Heart right ventricle (tissue), 16 donors: ENCODE measurements around the gene MARCHF11. TPM values are rescaled to one million over a fixed set of nuclear protein-coding genes. Genes with fewer than 3 reads are reported as not detected.

Experiments
- ATAC-seq, 8 donors: fragments of 200-7000 bp; cut with Tn5 transposase; one replicate each; pipeline ENCODE4 v1.9.1; 2020; ENCODE audit warnings: mild to moderate bottlenecking in 8 of 8, moderate library complexity in 8 of 8, moderate number of reproducible peaks in 1 of 8
- DNase-seq, 2 donors: peaks; one replicate each; pipeline ENCODE4 v3.0.0-alpha.2; 2020
- H3K27ac ChIP-seq, 10 donors: fragments of 200-600 bp; sonication (generic) in 2 of 10; one replicate each; pipeline versions ENCODE4 v1.5.0 to v1.8.0; 2020 to 2022; ENCODE audit warnings: mild to moderate bottlenecking in 3 of 10
- H3K27me3 ChIP-seq, 7 donors: fragments of 200-600 bp; one replicate each; pipeline ENCODE4 v1.8.0; 2021 to 2022; ENCODE audit warnings: mild to moderate bottlenecking in 2 of 7
- H3K36me3 ChIP-seq, 9 donors: fragments of 200-600 bp; sonication (generic) in 1 of 9; one replicate each; pipeline versions ENCODE4 v1.5.0 to v1.8.0; 2020 to 2022; ENCODE audit warnings: mild to moderate bottlenecking in 2 of 9
- H3K4me1 ChIP-seq, 9 donors: fragments of 200-600 bp; sonication (generic) in 1 of 9; one replicate each; pipeline versions ENCODE4 v1.5.0 to v1.8.0; 2020 to 2022; ENCODE audit warnings: mild to moderate bottlenecking in 4 of 9
- H3K4me3 ChIP-seq, 10 donors: fragments of 200-600 bp; sonication (generic) in 2 of 10; one replicate each; pipeline versions ENCODE4 v1.5.0 to v1.8.0; 2020 to 2022; ENCODE audit warnings: mild to moderate bottlenecking in 7 of 10, moderate library complexity in 2 of 10
- H3K9me3 ChIP-seq, 11 donors: fragments of 200-600 bp in 10 of 11; sonication (generic) in 2 of 11; one replicate each; pipeline versions ENCODE4 v1.5.0 to v1.8.0; 2013 to 2022; ENCODE audit warnings: mild to moderate bottlenecking in 2 of 11, control low read depth in 1 of 11, moderate library complexity in 1 of 11
- CTCF ChIP-seq, 9 donors: fragments of 200-600 bp; sonication (generic) in 2 of 9; IDR thresholded peaks; one replicate each; pipeline versions ENCODE4 v1.5.0 to v1.8.0; 2021 to 2022; ENCODE audit warnings: antibody characterized with exemption in 9 of 9, mild to moderate bottlenecking in 5 of 9, moderate library complexity in 1 of 9
- WGBS, 2 donors: extraction: QIAGEN DNeasy Blood & Tissue Kit; methylation state at CpG; one replicate each; pipeline ENCODE4 v1.1.7; 2013; ENCODE audit warnings: inconsistent platforms in 1 of 2; 5-methylcytosine and 5-hydroxymethylcytosine counted together
- intact Hi-C, 10 donors: fragments of 100-400 bp; cut with DNase I; formaldehyde crosslinking; loops; one replicate each; pipeline versions ENCODE4 v1.11.1 to v1.14.2; 2022
- polyA plus RNA-seq, 2 donors: library from polyadenylated mRNA; stranded (reverse); fragments of 200-250 nt; gene quantifications; one replicate each; pipeline ENCODE4 v1.2.3, GENCODE V29; 2013
- total RNA-seq, 10 donors: library from RNA; stranded (reverse); fragmentation: NEBNext Ultra II Directional in 3 of 10; extraction: Animal tissue kit (Norgen Biotek cat#: 25700) in 3 of 10; gene quantifications; one replicate each; pipeline versions ENCODE4 v1.2.1 to v1.2.4, GENCODE V29; 2021 to 2023
- donor health status: Arrhythmogenic right ventricular cardiomyopathy.
- donor health status: ischemic (EF 13 %, LVEDD 7.1; RV severe dilation, severe dysfunction).
- donor health status: healthy with polysubstance abuse.
- donor health status: DM: no; HTN: yes; CAD: no.
- donor health status: DM: no; HTN: no; CAD: no.
- donor health status: ischemic (EF 25% LVEDD 6.9; RV normal size, moderate dysfunction).
- donor health status: ischemic (EF 25% LVEDD 5.7; RV mildly dilated, moderate dysfunction).
- donor health status: healthy.
- donor health status: DM: yes; HTN: yes; CAD: no.
- donor health status: Ischemic cardiomyopathy.
- donor health status: ischemic (EF 35%, LVEDD 5.7; RV mildly dilated, moderate dysfunction).
- donor health status: nonischemic (EF 11% LVEDD 7.7; RV severe dilation, severe dysfunction).
- donor health status: DM: yes; HTN: yes; CAD: no.
- donor health status: PGD.
- donor health status: ischemic (EF 29% LVEDD 5.4; RV normal size, mild dysfunction).
- donor health status: nonischemic (EF 23%, LVEDD 6.1; RV moderate dilation, normal function).

MARCHF11 gene
- total and polyA plus RNA-seq, 12 donors: 0.58 to 7.9 (median 3.5) TPM

GRCh38 chr5:16066810-16067209 is 112.8 kb downstream of the MARCHF11 start:
- Histone ChIP-seq H3K9me3 (no peaks in the 10 kb centered on the region), H3K27me3 (peaks cover 0 to 6% (median 0%) of the 10 kb centered on the region in 7 donors), H3K27ac (no peak overlapping the region), H3K36me3 (no peaks in the 10 kb centered on the region), H3K4me1 (no peaks in the 10 kb centered on the region), H3K4me3 (no peak overlapping the region)
- DNase-seq: no peak
- intact Hi-C loops: no loop called here
- no peak for ATAC-seq
- 62 to 63% methylated on average over 2 of the region's 2 CpGs for WGBS, 2 donors
- TF ChIP-seq CTCF (IDR thresholded peaks at IDR 0.05): no peak

- no peak for ATAC-seq
These were observed 113.3 kb downstream of the MARCHF11 start for GRCh38 chr5:16066320-16066719.

GRCh38 chr5:16065831-16066230 is 113.8 kb downstream of the MARCHF11 start:
- H3K9me3 ChIP-seq: no peaks in the 10 kb centered on the region
- no peaks in the 10 kb centered on the region for H3K4me1 ChIP-seq
- 61% methylated on average over 4 of the region's 4 CpGs for WGBS, 2 donors
- TF ChIP-seq CTCF (IDR thresholded peaks at IDR 0.05): no peak
- H3K4me3 ChIP-seq: no peak overlapping the region
- no peak overlapping the region for H3K27ac ChIP-seq
- ATAC-seq: no peak
- intact Hi-C loops: no loop called here
- H3K27me3 ChIP-seq: peaks cover 0 to 14% (median 0%) of the 10 kb centered on the region in 7 donors
- no peaks in the 10 kb centered on the region for H3K36me3 ChIP-seq
- no peak for DNase-seq

More at GRCh38 chr5:16066320-16066719, 113.3 kb downstream of the MARCHF11 start:
- Histone ChIP-seq H3K27ac (no peak overlapping the region), H3K4me3 (no peak overlapping the region), H3K9me3 (no peaks in the 10 kb centered on the region), H3K36me3 (no peaks in the 10 kb centered on the region), H3K4me1 (no peaks in the 10 kb centered on the region), H3K27me3 (peaks cover 0 to 9% (median 0%) of the 10 kb centered on the region in 7 donors)
- 80 to 86% methylated on average over 2 of the region's 2 CpGs for WGBS, 2 donors
- TF ChIP-seq CTCF (IDR thresholded peaks at IDR 0.05): no peak
- DNase-seq: no peak
- intact Hi-C loops: no loop called here

GRCh38 chr5:16064135-16064893 is 115.3 kb downstream of the MARCHF11 start:
- Histone ChIP-seq H3K27ac (no peak overlapping the region), H3K27me3 (peaks cover 0 to 19% (median 0%) of the 10 kb centered on the region in 7 donors), H3K4me3 (no peak overlapping the region), H3K4me1 (no peaks in the 10 kb centered on the region), H3K9me3 (no peaks in the 10 kb centered on the region), H3K36me3 (no peaks in the 10 kb centered on the region)
- 60 to 61% methylated on average over 9 of the region's 9 CpGs for WGBS, 2 donors
- ATAC-seq (peak in 4 of 8 donors; percentile 37 to 52 (median 46)), DNase-seq (no peak)
- no peak for TF ChIP-seq CTCF (IDR thresholded peaks at IDR 0.05)
- intact Hi-C loops: no loop called here
